Uterus (tissue), 4 donors: Measurements from ENCODE around the gene GMEB2. TPM values are rescaled to one million over a fixed set of nuclear protein-coding genes. Genes with fewer than 3 reads are reported as not detected.
"Not testable (repeated sequence)": the region's sequence is repeated elsewhere in the genome, so short reads cannot be mapped to it uniquely, and the experiment has no call there.

Experiments
- DNase-seq, 2 donors: peaks; one replicate each; pipeline ENCODE4 v3.0.0-alpha.2; 2019 to 2020
- H3K27ac ChIP-seq, 2 donors: fragments of 200-600 bp; sonication (generic); 1 replicate in 1 of 2; 2 replicates in 1 of 2; pipeline ENCODE4 v1.5.1; 2016 to 2018
- H3K27me3 ChIP-seq, 2 donors: fragments of 200-600 bp; sonication (generic); one replicate each; pipeline ENCODE4 v1.5.1; 2018 to 2019; ENCODE audit warnings: control low read depth in 1 of 2
- H3K36me3 ChIP-seq, 2 donors: fragments of 200-600 bp; sonication (generic); one replicate each; pipeline ENCODE4 v1.5.1; 2019; ENCODE audit warnings: control low read depth in 1 of 2
- H3K4me1 ChIP-seq, 2 donors: fragments of 200-600 bp; sonication (generic); one replicate each; pipeline ENCODE4 v1.5.1; 2018 to 2019; ENCODE audit warnings: control low read depth in 1 of 2
- H3K4me3 ChIP-seq, 2 donors: fragments of 200-600 bp; sonication (generic); 1 replicate in 1 of 2; 2 replicates in 1 of 2; pipeline ENCODE4 v1.5.1; 2018 to 2019; ENCODE audit warnings: mild to moderate bottlenecking in 1 of 2
- H3K9me3 ChIP-seq, 2 donors: fragments of 200-600 bp; sonication (generic); one replicate each; pipeline ENCODE4 v1.5.1; 2019; ENCODE audit warnings: control low read depth in 1 of 2
- CTCF ChIP-seq, 4 experiments: fragments of 200-600 bp in 2 of 4; fragments of 450-650 bp in 2 of 4; sonication (generic) in 2 of 4; IDR thresholded peaks; one replicate each; pipeline ENCODE4 v1.5.1; 2016 to 2019; ENCODE audit warnings: antibody characterized with exemption in 4 of 4, mild to moderate bottlenecking in 2 of 4, moderate library complexity in 1 of 4
- POLR2A ChIP-seq, 2 donors: fragments of 450-650 bp; IDR thresholded peaks; one replicate each; pipeline ENCODE4 v1.6.1; 2016; ENCODE audit warnings: antibody characterized with exemption in 2 of 2, mild to moderate bottlenecking in 1 of 2, moderate library complexity in 1 of 2
- intact Hi-C: fragments of 100-400 bp; cut with DNase I; formaldehyde crosslinking; loops from one replicate; pipeline ENCODE4 v1.15.1; 2023; ENCODE audit warnings: low total_unique reads
- total RNA-seq, 4 donors: library from RNA; depleted of rRNA in 3 of 4; stranded (reverse); fragments of >200 nt in 3 of 4; gene quantifications; one replicate each; pipeline versions ENCODE4 v1.1.0 to v1.2.4, GENCODE V29; 2014 to 2023
- donor health status: DM: yes; HTN: yes; CAD: no.

Gene GMEB2
- total RNA-seq, 4 donors from 2014 or later, result 2.1 to 24.8 (median 11.5) TPM

- Histone ChIP-seq H3K9me3 (no peaks in the 10 kb centered on the region), H3K4me1 (no peaks in the 10 kb centered on the region), H3K36me3 (no peaks in the 10 kb centered on the region), H3K27me3 (no peaks in the 10 kb centered on the region), H3K4me3 (no peak overlapping the region), H3K27ac (no peak overlapping the region)
- TF ChIP-seq CTCF (IDR thresholded peaks at IDR 0.05) (no peak), POLR2A (IDR thresholded peaks at IDR 0.05) (no peak)
- intact Hi-C loops, result no loop called here
- DNase-seq, result no peak
Measured at GRCh38 chr20:63635431-63636141, 8.7 kb upstream of the GMEB2 start.

GRCh38 chr20:63633732-63634131 lies 6.8 kb upstream of the GMEB2 start:
- TF ChIP-seq POLR2A (IDR thresholded peaks at IDR 0.05) (no peak), CTCF (IDR thresholded peaks at IDR 0.05) (no peak)
- intact Hi-C loops, result no loop called here
- H3K27ac ChIP-seq, result no peak overlapping the region
- H3K4me1 ChIP-seq, result peaks cover 0 to 2% of the 10 kb centered on the region in 2 donors
- H3K4me3 ChIP-seq, result no peak overlapping the region
- H3K9me3 ChIP-seq, result no peaks in the 10 kb centered on the region
- no peak for DNase-seq
- H3K36me3 ChIP-seq, result no peaks in the 10 kb centered on the region
- H3K27me3 ChIP-seq, result no peaks in the 10 kb centered on the region

GRCh38 chr20:63631426-63631825 lies 4.5 kb upstream of the GMEB2 start:
- H3K4me3 ChIP-seq, intact Hi-C loops, H3K27ac ChIP-seq, H3K36me3 ChIP-seq, DNase-seq, H3K4me1 ChIP-seq, H3K9me3 ChIP-seq, H3K27me3 ChIP-seq: not testable (repeated sequence)

DNA sequence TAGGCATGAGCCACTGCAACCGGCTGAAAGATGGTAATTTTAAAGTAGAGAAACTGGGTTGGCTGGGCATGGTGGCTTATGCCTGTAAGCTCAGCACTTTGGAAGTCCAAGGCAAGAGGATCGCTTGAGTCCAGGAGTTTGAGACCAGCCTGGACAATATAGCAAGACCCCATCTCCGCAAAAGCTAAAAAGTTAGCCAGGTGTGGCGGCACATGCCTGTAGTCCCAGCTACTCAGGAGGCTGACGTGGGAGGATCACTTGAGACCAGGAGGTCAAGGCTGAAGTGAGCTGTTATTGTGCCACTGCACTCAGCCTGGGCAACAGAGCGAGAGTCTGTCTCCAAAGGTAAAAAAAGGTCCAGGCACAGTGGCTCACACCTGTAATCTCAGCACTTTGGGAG lies 4.1 kb upstream of the GMEB2 start:
- not testable (repeated sequence) for H3K27me3 ChIP-seq

DNA sequence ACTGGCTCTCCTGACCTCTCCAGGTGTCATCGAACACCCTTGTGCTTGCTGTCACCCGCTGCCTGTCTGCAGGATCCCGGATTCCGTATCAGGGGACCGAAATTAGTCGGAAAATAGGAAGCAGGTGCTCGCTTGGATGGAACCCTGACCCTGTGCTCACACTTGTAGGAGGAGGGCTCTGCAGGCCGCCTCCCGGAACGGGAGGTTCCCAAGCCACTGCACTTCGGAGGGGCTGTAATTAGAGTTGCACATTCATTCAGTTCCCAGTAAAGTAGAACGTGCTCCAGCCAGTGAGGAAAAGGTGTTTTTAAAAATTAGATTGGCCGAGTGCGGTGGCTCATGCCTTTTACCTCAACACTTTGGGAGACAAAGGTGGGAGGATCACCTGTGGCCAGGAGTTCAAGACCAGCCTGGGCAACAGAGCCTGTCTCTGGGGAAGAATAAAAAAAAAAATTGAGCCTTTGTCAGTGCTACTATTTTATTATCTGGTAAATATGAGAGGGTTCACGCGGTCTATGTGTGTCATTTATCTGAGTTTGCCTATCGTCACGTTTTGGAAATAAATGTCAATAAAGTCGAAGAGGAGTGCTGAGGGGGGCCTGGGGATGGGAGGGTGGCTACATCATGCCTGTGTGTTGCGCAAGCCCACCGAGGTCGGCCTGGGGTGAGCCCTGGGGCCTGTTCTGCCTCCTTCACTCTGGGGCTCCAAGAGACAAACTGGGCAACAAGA lies 1.5 kb upstream of the GMEB2 start:
- intact Hi-C loops, result no loop called here
- Histone ChIP-seq H3K27me3 (no peaks in the 10 kb centered on the region), H3K4me3 (peak overlapping the region; percentile 51 to 65), H3K4me1 (peaks cover 0 to 7% of the 10 kb centered on the region in 2 donors), H3K27ac (peak overlapping the region; percentile 94 to 99), H3K36me3 (no peaks in the 10 kb centered on the region), H3K9me3 (no peaks in the 10 kb centered on the region)
- peak in 1 of 2 donors; percentile 19 for TF ChIP-seq POLR2A (IDR thresholded peaks at IDR 0.05)
- TF ChIP-seq CTCF (IDR thresholded peaks at IDR 0.05), result no peak
- peak; percentile 49 to 71 for DNase-seq

More for the DNA sequence above, 4.1 kb upstream of the GMEB2 start:
- H3K27ac ChIP-seq, H3K9me3 ChIP-seq, H3K36me3 ChIP-seq, H3K4me3 ChIP-seq, intact Hi-C loops, H3K4me1 ChIP-seq, DNase-seq: not testable (repeated sequence)

- no peak for DNase-seq
Measured at GRCh38 chr20:63627751-63628245, 897 bp upstream of the GMEB2 start.

More at GRCh38 chr20:63627751-63628245, 897 bp upstream of the GMEB2 start:
- H3K36me3 ChIP-seq, result no peaks in the 10 kb centered on the region
- peak overlapping the region; percentile 94 to 99 for H3K27ac ChIP-seq
- H3K27me3 ChIP-seq, result no peaks in the 10 kb centered on the region
- H3K4me1 ChIP-seq, result peaks cover 0 to 7% of the 10 kb centered on the region in 2 donors
- intact Hi-C loops, result no loop called here
- H3K4me3 ChIP-seq, result peak overlapping the region; percentile 51 to 65
- no peak for TF ChIP-seq POLR2A (IDR thresholded peaks at IDR 0.05)
- TF ChIP-seq CTCF (IDR thresholded peaks at IDR 0.05), result no peak
- no peaks in the 10 kb centered on the region for H3K9me3 ChIP-seq
